HG03432 (cell line): ENCODE data around the gene DRP2.
"Not testable (repeated sequence)": the region's sequence is repeated elsewhere in the genome, so short reads cannot be mapped to it uniquely, and the experiment has no call there.

Experiments used
- ATAC-seq: cut with Tn5 transposase; IDR thresholded peaks from one replicate; pipeline ENCODE4 v1.9.1; 2021; ENCODE audit warnings: mild to moderate bottlenecking, moderate library complexity; ENCODE audit not compliant: unreplicated experiment

DRP2 gene

GRCh38 chrX:101219116-101219863 lies at the start of gene DRP2:
Gene DRP2 (plus strand): TSS chrX:101219786. CDS start chrX:101231648, 11,862 bp downstream.
- no peak for ATAC-seq

- ATAC-seq: no peak
Observed at GRCh38 chrX:101171883-101172400, 47.6 kb upstream of the DRP2 start.

- no peak for ATAC-seq
Observed at GRCh38 chrX:101176439-101176838, 43.1 kb upstream of the DRP2 start.

GRCh38 chrX:101184876-101185275 lies 34.7 kb upstream of the DRP2 start:
- not testable (repeated sequence) for ATAC-seq

- ATAC-seq: not testable (repeated sequence)
Observed at GRCh38 chrX:101187961-101188360, 31.6 kb upstream of the DRP2 start.

GRCh38 chrX:101190736-101191135 lies 28.9 kb upstream of the DRP2 start:
- ATAC-seq: no peak

- no peak for ATAC-seq
Observed at GRCh38 chrX:101191217-101191750, 28.3 kb upstream of the DRP2 start.

GRCh38 chrX:101195442-101196173 lies 24.0 kb upstream of the DRP2 start:
- ATAC-seq: no peak

- no peak for ATAC-seq
Observed at GRCh38 chrX:101203761-101204351, 15.7 kb upstream of the DRP2 start.

GRCh38 chrX:101206471-101206870 lies 13.1 kb upstream of the DRP2 start:
- peak; percentile 76 for ATAC-seq

- ATAC-seq: no peak
Observed at GRCh38 chrX:101208152-101208905, 11.3 kb upstream of the DRP2 start.

GRCh38 chrX:101210630-101211029 lies 9.0 kb upstream of the DRP2 start:
- ATAC-seq: no peak

- ATAC-seq: no peak
Observed at GRCh38 chrX:101217689-101218088, 1.9 kb upstream of the DRP2 start.

- no peak for ATAC-seq
Observed at GRCh38 chrX:101219864-101220346, 319 bp downstream of the DRP2 start.

GRCh38 chrX:101220662-101221260 lies 1.2 kb downstream of the DRP2 start:
- no peak for ATAC-seq

GRCh38 chrX:101223226-101223625 lies 3.6 kb downstream of the DRP2 start:
- peak; percentile 62 for ATAC-seq

GRCh38 chrX:101229170-101229569 lies 9.6 kb downstream of the DRP2 start:
- no peak for ATAC-seq

- ATAC-seq: no peak
Observed at GRCh38 chrX:101230636-101231035, 11.1 kb downstream of the DRP2 start.

- ATAC-seq: no peak
Observed at GRCh38 chrX:101231080-101231479, 11.5 kb downstream of the DRP2 start.

- ATAC-seq: no peak
Observed at GRCh38 chrX:101232316-101232715, 12.7 kb downstream of the DRP2 start.
